Endothelial cell of umbilical vein (primary cell): Measurements from ENCODE around the gene PDE3A.

Experiments
- EZH2 ChIP-seq: IDR thresholded peaks from 2 replicates; pipeline ENCODE4 v1.6.1; 2012; ENCODE audit warnings: borderline replicate concordance, low read depth, mild to moderate bottlenecking, moderate library complexity, low read length, inconsistent platforms; ENCODE audit not compliant: severe bottlenecking
- FOS ChIP-seq: IDR thresholded peaks from 2 replicates; pipeline ENCODE4 v1.6.1; 2011; ENCODE audit warnings: mild to moderate bottlenecking, low read length, moderate library complexity, borderline replicate concordance; ENCODE audit not compliant: insufficient read depth
- GATA2 ChIP-seq: IDR thresholded peaks from 2 replicates; pipeline ENCODE4 v1.7.0; 2011; ENCODE audit warnings: low read depth, mild to moderate bottlenecking, moderate library complexity, mixed read lengths, low read length; ENCODE audit not compliant: insufficient read length, insufficient read depth
- JUN ChIP-seq: IDR thresholded peaks from 2 replicates; pipeline ENCODE4 v1.6.1; 2011; ENCODE audit warnings: borderline replicate concordance, low read depth; ENCODE audit not compliant: insufficient read length, insufficient read depth
- MYC ChIP-seq: IDR thresholded peaks from one replicate; pipeline ENCODE4 v1.6.1; 2011; ENCODE audit warnings: mild to moderate bottlenecking, low read depth, low read length
- POLR2A ChIP-seq: IDR thresholded peaks from 2 replicates; pipeline ENCODE4 v1.6.1; 2012; ENCODE audit warnings: low read depth, mild to moderate bottlenecking, control low read depth, low read length
- POLR2AphosphoS5 ChIP-seq: IDR thresholded peaks from 2 replicates; pipeline ENCODE4 v1.6.1; 2012; ENCODE audit warnings: low read depth, mild to moderate bottlenecking, control low read depth, low read length, moderate library complexity; ENCODE audit not compliant: insufficient read depth
- TF ChIP-seq, protein P1 (sequence below), 2 donors: IDR thresholded peaks; 1 replicate in 1 of 2; 2 replicates in 1 of 2; pipeline ENCODE4 v1.5.1; 2011; ENCODE audit warnings: low read length in 2 of 2, mild to moderate bottlenecking in 2 of 2, moderate library complexity in 2 of 2, control low read depth in 1 of 2, inconsistent platforms in 1 of 2, low read depth in 1 of 2; ENCODE audit not compliant: insufficient read depth in 1 of 2; ENCODE audit errors: extremely low read depth in 1 of 2
- TF ChIP-seq, protein P2 (sequence below): IDR thresholded peaks from 2 replicates; pipeline ENCODE4 v1.6.1; 2011; ENCODE audit not compliant: insufficient read depth, insufficient read length

DNA sequence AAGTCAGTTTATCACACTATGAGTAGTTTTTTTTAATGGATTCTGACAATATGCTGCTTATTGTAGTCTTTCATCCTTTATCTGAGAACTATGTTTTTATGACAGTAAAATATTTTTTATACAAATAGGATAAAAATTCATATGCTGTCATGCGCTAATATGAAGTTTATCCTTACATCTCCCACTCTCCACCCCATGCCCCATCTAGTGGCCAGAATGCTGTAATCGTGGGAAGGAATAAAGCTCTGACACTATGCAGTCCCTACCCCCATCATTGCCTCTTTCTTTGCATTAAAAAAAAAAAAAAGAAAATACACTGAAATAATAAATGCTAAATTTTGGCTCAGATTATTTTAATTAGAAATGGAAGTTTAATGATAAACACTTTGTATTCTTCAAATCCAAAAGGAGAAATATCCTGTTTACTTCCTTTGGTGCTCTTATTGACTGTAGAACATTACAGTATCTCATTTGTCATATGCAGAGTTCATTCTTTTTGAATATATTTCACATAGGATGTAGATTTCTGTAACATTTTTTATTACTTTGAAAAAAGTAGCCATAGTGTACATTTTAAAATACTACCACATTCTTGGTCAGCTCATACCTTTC, 180.9 kb downstream of the PDE3A start:
- TF ChIP-seq, protein P1, sequence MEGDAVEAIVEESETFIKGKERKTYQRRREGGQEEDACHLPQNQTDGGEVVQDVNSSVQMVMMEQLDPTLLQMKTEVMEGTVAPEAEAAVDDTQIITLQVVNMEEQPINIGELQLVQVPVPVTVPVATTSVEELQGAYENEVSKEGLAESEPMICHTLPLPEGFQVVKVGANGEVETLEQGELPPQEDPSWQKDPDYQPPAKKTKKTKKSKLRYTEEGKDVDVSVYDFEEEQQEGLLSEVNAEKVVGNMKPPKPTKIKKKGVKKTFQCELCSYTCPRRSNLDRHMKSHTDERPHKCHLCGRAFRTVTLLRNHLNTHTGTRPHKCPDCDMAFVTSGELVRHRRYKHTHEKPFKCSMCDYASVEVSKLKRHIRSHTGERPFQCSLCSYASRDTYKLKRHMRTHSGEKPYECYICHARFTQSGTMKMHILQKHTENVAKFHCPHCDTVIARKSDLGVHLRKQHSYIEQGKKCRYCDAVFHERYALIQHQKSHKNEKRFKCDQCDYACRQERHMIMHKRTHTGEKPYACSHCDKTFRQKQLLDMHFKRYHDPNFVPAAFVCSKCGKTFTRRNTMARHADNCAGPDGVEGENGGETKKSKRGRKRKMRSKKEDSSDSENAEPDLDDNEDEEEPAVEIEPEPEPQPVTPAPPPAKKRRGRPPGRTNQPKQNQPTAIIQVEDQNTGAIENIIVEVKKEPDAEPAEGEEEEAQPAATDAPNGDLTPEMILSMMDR (IDR thresholded peaks at IDR 0.05; ENCODE audit: extremely low read depth in 1 of 2, insufficient read depth in 1 of 2, low read depth in 1 of 2, low read length in 2 of 2): peak; percentile 47 to 58
- no peak for TF ChIP-seq POLR2A
- TF ChIP-seq EZH2: no peak
- no peak for TF ChIP-seq POLR2AphosphoS5
- TF ChIP-seq, protein P2, sequence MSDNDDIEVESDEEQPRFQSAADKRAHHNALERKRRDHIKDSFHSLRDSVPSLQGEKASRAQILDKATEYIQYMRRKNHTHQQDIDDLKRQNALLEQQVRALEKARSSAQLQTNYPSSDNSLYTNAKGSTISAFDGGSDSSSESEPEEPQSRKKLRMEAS: no peak
- no peak for TF ChIP-seq JUN
- TF ChIP-seq FOS: no peak
- no peak for TF ChIP-seq MYC
- peak; percentile 16 for TF ChIP-seq GATA2
